Fibroblast of the aortic adventitia (primary cell): ENCODE measurements around the gene SMPDL3A. TPM values are rescaled to one million over a fixed set of nuclear protein-coding genes. Genes with fewer than 3 reads are reported as not detected.

Source experiments
- DNase-seq: peaks from one replicate; pipeline ENCODE4 v3.0.0-alpha.2; 2010; ENCODE audit warnings: low read depth
- H3K4me3 ChIP-seq: 2 replicates; pipeline ENCODE4 v1.5.1; 2011; ENCODE audit warnings: low read depth, mild to moderate bottlenecking, control low read depth, low read length, moderate library complexity
- CTCF ChIP-seq: IDR thresholded peaks from 2 replicates; pipeline ENCODE4 v1.5.1; 2011; ENCODE audit warnings: mild to moderate bottlenecking, low read length, control low read depth, inconsistent platforms; ENCODE audit not compliant: insufficient read depth
- small RNA-seq: library from RNA; depleted of rRNA; stranded (forward); fragments of <200 nt; gene quantifications from one replicate; pipeline ENCODE3, GENCODE V24; 2012
- total RNA-seq: library from RNA; depleted of rRNA; stranded (reverse); fragments of >200 nt; gene quantifications from 2 replicates; pipeline ENCODE4 v1.2.3, GENCODE V29; 2012; ENCODE audit warnings: low replicate concordance

The SMPDL3A gene
- total RNA-seq, 1 donor = 19.6 TPM

DNA sequence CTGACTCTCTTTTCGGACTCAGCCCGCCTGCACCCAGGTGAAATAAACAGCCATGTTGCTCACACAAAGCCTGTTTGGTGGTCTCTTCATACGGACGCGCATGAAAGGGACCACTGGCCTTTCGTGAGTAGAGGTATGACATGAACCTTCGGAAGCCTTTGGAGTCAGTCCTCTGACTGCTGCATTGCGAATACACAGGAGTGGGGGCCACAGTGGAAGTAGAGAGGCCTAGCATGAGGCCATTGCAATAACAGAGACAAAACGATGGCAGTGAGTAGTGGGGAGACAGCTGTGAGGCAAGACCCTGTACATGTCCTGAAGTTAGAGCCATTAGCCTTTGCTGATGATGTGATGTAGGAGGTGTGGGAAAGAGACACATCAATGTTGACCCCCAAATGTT, 56.4 kb downstream of the SMPDL3A start:
- no peak for TF ChIP-seq CTCF
- no peak for DNase-seq

GRCh38 chr6:122845916-122846612, 57.0 kb downstream of the SMPDL3A start:
- DNase-seq = peak; percentile 44
- TF ChIP-seq CTCF = no peak
- no peak overlapping the region for H3K4me3 ChIP-seq

More for the DNA sequence above, 56.4 kb downstream of the SMPDL3A start:
- no peak overlapping the region for H3K4me3 ChIP-seq

DNA sequence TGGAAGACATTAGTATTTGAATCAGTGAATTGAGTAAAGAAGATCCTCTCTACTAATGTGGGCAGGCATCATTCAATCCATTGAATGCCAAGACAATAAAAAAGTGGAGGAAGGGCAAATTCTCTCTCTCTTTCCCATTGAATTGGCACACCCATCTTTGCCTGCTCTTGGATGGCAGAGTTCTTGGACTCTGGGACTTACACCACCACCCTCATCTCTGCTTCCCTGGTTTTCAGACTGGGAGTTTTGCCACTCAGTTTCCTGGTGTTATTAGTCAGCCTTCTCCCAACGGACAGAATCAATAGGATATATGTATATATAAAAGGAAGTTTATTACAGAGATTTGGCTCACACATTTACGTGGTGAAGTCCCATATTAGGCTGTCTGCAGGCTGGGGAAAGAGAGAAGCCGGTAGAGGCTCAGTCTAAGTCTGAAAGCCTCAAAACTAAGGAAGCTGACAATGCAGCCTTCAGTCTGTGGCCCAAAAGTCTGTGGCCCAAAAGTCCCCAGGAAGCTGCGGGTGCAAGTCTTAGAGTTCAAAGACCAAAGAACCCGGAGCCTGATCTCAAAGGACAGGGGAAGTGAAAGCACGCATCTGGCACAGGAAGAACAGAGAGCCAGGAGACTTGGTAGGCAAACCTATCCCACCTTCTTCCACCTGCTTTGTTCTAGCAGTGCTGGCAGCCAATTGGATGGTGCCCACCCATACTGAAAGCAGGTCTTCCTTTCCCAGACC, 64.4 kb downstream of the SMPDL3A start:
- no peak for DNase-seq
- TF ChIP-seq CTCF = no peak
- no peak overlapping the region for H3K4me3 ChIP-seq

Small RNAs within 50 kb of the gene (small RNA-seq; reads per million reads assigned to genes)
- not detected for gene RN7SL564P

Other genes starting within 250 kb of the SMPDL3A start
- 0.57 and 3.1 TPM in 2 replicates for gene PKIB, start 178.9 kb upstream of the SMPDL3A start, total RNA-seq
- not detected in 2 replicates for gene FABP7, start 9.5 kb upstream of the SMPDL3A start, total RNA-seq
- gene CLVS2, start 207.0 kb downstream of the SMPDL3A start, total RNA-seq = not detected in 2 replicates